Activated CD8-positive, alpha-beta memory T cell treated with anti-CD3 and anti-CD28 coated beads, Interleukin-2, amount 50 U/mL, for 24 hours (primary cell): Measurements from ENCODE around the gene RNF166.
A peak's percentile ranks its signal among the peaks of the same experiment; 100 is the strongest.

Experiments used
- DNase-seq: peaks from one replicate; pipeline ENCODE4 v3.0.0-alpha.2; 2020; ENCODE audit errors: extremely low read depth

RNF166 gene

DNA sequence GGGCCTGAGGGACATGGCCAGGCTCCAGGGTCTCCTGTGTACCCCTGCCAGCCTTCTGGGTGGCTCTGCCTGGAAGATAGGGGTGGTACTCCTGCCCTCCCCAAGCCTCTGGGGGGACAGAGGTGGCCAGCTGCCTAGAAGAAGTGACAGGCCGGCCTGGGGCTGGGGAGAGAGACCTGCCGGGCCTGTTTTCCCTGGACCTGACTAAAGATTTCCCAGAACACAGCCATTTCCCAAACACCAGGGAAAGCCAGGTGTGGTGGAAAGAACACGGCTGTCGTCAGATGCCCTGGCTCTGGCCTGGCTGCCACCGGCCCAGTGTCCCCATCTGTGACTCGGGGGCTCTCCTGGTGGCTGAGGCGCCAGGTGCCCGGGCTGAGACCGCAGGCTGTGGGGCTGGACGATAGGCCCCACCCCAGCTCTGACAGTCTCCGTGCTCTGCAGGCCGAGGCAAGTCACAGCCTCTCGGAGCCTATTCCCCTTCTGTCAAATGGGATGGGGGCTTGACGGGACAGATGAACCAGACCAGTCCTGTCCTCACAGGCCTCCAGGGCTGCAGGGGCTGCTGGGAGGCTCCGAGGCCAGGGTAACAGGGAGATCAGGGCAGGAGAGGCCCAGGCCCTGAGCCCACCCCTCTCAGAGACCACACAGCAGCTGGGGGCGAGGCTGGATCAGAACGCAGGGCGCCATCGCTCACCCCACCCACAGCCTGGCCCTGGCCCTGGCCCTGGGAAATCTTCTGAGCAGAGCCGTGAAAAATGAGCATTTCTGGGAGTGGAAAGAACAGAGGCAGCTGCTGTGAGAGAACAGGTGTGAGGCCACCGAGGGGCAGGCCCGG, 33.1 kb upstream of the RNF166 start:
- no peak for DNase-seq

DNA sequence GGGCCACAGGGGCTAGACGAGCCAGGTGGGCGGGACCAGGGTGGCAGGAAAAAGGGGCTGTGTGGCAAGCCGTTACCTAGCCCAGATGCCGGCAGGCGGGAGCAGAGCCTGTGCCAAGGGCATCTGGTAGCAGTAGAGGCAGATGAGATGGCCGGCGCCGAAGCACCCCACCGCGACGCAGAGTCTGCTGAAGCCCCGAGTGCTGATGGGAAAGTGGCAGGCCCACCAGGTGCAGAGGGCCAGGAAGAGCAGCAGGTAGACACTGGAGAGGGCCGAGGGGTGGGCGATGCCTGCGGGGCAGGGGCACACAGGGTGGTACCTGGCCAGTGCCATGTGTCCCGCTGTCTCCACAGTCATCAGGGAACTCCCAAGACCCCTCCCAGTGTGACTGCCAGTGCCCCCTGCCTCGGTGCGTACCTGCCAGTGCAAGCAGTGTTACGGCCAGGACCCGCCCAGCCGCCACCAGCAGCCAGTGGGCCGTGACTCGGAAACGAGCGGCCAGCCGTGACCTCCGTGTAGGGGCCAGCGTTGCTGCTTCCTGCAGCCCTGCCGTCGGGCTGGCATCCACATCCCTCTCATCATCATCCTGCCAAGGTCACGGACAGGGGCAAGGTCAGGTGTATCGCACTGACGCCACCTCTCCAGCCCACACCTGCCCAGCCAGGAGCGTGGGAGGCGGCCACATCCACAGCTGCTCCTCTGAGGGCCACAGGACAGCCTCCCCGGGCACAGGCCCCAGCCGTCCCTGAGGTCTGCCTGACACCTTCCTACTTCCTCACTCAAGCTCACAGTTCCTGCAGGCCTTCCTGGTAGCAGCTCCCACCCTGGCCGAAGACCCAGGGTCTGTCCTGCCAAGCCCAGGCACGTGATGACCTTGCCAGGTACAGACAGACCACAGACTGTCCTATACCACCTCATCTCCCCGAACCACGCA, 32.2 kb upstream of the RNF166 start:
- DNase-seq, result no peak

- peak; percentile 13 for DNase-seq
Measured at GRCh38 chr16:88737298-88738150, 31.3 kb upstream of the RNF166 start.

GRCh38 chr16:88736496-88736895, 30.3 kb upstream of the RNF166 start:
- no peak for DNase-seq

GRCh38 chr16:88736088-88736487, 29.9 kb upstream of the RNF166 start:
- no peak for DNase-seq

GRCh38 chr16:88735616-88736015, 29.4 kb upstream of the RNF166 start:
- no peak for DNase-seq

DNA sequence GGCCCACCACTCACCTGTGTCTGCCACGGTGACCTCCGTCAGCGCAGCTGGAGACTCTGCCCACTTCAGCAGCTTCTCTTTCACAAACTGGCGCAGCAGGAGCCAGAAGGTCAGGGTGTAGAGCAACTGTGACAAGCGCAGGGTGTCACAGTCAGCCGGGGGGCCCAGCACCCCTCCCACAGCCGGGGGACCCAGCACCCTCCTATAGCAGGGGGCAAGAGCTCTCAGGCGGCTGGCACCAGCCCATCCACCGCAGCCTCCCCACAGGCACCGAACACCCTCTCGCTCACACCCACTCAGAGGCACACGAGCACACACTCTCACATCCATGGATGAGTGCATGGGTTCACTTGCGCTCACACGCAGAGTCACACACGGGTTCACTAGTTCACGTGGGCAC, 28.9 kb upstream of the RNF166 start:
- no peak for DNase-seq

DNA sequence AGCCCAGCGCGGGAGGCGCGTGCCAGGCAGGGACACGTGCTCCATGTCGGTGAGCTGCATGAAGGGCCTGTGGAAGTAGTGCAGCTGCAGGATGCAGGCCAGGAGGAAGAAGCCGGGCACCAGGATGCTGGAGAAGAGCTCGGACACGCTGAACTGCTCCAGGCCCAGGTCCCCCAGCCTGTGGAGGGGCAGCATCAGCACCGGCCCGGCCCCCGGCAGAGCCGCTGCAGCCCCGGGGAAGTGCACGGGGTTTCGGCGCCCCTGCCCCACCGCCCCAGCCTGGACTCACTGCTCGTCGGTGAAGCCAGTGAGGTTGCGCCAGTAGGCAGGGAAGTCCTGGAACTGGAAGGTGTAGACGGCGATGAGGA, 28.1 kb upstream of the RNF166 start:
- DNase-seq, result no peak

DNA sequence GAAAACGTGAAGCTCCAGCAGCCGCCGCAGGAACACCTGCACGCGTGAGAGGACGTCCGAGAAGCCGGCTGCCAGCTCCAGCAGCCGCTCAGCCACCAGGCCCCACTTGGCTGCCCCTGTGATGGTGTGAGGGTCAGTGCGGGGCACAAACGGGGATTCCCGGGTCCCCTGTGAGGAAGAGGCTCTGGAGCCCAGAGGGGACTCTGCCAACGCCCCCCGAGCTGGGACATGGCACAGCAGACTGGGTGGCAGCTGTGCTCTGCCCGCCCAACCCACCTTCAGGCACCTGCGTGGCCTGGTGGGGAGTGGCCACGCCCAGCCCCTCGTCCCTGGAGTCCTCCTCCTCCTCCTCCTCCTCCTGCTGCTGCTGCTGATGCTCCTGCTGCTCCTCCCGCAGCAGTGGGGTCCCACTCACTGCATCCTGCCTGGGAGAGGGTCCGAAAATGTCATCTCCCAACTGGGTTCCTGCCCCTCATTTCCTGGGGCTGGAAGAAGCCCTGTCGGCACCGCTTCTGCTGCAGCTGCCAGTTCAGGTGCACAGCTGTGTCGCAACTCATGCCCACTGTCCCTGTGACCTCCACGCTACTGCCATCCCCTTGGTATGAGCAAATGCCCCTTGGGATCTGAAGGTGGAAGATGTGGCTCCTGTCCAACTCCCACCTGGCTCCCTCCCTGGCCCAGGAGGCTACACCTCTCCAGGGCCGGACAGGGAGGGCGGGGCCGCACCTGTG, 27.6 kb upstream of the RNF166 start:
- DNase-seq, result no peak

- no peak for DNase-seq
Measured at GRCh38 chr16:88732961-88733294, 26.7 kb upstream of the RNF166 start.

- DNase-seq, result no peak
Measured at GRCh38 chr16:88732172-88732960, 26.2 kb upstream of the RNF166 start.

DNA sequence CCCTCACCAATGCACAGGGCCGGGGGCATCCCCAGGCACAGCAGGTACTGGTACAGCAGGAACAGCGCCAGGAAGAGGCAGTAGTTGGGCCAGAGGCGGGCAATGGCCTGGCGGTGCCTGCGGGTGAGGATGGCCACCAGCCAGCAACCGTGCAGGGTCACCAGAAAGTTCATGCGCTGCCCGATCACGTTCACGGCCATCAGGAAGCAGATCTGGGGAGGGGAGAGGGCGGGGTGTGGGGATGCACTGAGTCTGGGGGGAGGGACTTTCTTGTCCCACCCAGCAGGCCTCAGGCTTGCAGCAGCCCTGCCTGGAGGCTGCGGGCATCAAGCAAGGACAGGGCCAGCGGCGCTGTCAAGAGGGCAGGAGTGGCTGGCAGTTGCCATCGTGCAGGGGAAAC, 25.5 kb upstream of the RNF166 start:
- no peak for DNase-seq

GRCh38 chr16:88730632-88731607, 24.7 kb upstream of the RNF166 start:
- no peak for DNase-seq

GRCh38 chr16:88727871-88728270, 21.7 kb upstream of the RNF166 start:
- no peak for DNase-seq

- DNase-seq, result no peak
Measured at GRCh38 chr16:88726981-88727380, 20.8 kb upstream of the RNF166 start.

DNA sequence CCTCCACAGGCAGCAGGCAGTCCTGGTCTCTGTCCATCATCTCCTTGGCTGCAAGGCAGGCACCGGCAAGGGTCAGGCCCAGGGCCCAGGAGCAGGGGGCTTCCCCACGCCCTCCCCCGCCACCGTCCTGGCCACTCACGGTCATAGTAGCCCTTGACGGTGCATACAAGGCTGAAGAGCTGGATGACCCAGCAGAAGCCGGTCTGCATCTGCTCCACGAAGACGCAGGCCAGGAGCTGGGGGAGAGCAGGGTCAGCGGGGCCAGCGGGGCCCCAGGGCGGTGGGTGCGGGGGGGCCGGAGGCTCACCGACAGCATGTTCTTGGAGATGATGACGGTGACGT, 20.2 kb upstream of the RNF166 start:
- DNase-seq, result no peak

DNA sequence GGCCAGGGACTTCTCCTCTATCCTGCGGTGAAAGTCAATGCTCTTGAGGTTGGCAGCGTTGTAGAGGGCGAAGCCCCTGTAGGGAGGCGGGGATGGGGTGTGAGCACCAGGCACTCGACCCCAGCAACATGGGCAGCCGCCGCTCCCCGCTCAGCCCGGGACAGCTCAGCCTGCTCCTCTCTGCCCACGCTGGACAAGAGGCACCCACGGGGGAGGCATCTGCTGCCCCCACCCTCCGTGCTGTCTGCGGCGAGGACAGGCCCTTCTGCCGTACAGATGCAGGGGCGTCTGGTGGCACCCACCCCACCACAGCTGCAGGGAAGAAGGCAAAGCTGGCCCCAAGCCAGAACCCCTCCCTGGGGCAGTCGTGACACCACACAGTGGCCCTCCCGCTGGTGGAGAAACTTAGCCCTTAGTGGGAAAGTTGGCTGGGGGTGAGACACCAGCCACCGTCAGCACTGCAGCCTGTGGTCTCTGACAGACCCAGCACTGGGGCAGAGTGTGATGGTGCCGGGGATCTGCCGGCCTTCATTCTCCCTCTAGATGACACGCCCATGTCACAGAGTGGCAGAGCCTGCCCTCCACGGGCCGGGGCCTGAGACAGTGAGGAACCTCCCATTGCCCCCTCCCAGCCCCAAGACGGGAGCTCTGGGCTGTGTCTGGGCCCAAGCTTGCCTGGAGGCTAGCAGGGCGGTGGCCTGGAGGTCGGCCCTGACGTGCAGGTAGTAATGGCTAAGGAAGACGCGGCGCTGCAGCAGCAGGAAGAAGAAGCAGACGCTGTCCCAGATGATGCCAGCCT, 19.6 kb upstream of the RNF166 start:
- no peak for DNase-seq

GRCh38 chr16:88724855-88725555, 18.8 kb upstream of the RNF166 start:
- DNase-seq, result no peak
